ENCODE measurements around the gene MAP3K14. TPM values are rescaled to one million over a fixed set of nuclear protein-coding genes. Genes with fewer than 3 reads are reported as not detected.
A peak's percentile ranks its signal among the peaks of the same experiment; 100 is the strongest.

MAP3K14 gene
- total RNA-seq, 1 experiment from 2014 or later: 3.0 TPM

GRCh38 chr17:45298546-45299285 lies 18.1 kb downstream of the MAP3K14 start:
- DNase-seq (ENCODE audit: low spot score): no peak
- H3K27ac ChIP-seq (ENCODE audit: low read depth, low read length, poor library complexity, severe bottlenecking): no peak overlapping the region
- H3K9me3 ChIP-seq (ENCODE audit: low read depth, low read length, poor library complexity, severe bottlenecking): no peaks in the 10 kb centered on the region
- H3K4me1 ChIP-seq (ENCODE audit: insufficient read depth, low read length, poor library complexity, severe bottlenecking): peaks cover 3% of the 10 kb centered on the region
- CTCF ChIA-PET: no interaction called here
- TF ChIP-seq CTCF (conservative IDR thresholded peaks at IDR 0.05; ENCODE audit: low read depth, low read length) (no peak), EZH2 (IDR thresholded peaks at IDR 0.05; ENCODE audit: borderline replicate concordance, low read depth, low read length, poor library complexity, severe bottlenecking) (no peak)
- no peak overlapping the region for H3K4me3 ChIP-seq (ENCODE audit: low read depth, low read length, poor library complexity, severe bottlenecking)
- no peaks in the 10 kb centered on the region for H3K36me3 ChIP-seq (ENCODE audit: insufficient read depth, low read length, poor library complexity, severe bottlenecking)
- POLR2A ChIA-PET (ENCODE audit: low non-redundant PET): no interaction called here
- intact Hi-C loops (cut with micrococcal nuclease; ENCODE audit: unreplicated experiment): no loop called here
- H3K27me3 ChIP-seq (replicated peaks; ENCODE audit: insufficient read depth, low read depth, low read length, poor library complexity): no peaks in the 10 kb centered on the region
- no TSS peak for BruUV-seq (replicated peaks)

- peaks cover 8% of the 10 kb centered on the region for H3K4me1 ChIP-seq (ENCODE audit: insufficient read depth, low read length, poor library complexity, severe bottlenecking)
- H3K4me3 ChIP-seq (ENCODE audit: low read depth, low read length, poor library complexity, severe bottlenecking): no peak overlapping the region
- TF ChIP-seq CTCF (conservative IDR thresholded peaks at IDR 0.05; ENCODE audit: low read depth, low read length) (no peak), EZH2 (IDR thresholded peaks at IDR 0.05; ENCODE audit: borderline replicate concordance, low read depth, low read length, poor library complexity, severe bottlenecking) (no peak)
- ChIA-PET POLR2A (ENCODE audit: low non-redundant PET) (no interaction called here), CTCF (no interaction called here)
- H3K27me3 ChIP-seq (replicated peaks; ENCODE audit: insufficient read depth, low read depth, low read length, poor library complexity): no peaks in the 10 kb centered on the region
- no peaks in the 10 kb centered on the region for H3K9me3 ChIP-seq (ENCODE audit: low read depth, low read length, poor library complexity, severe bottlenecking)
- BruUV-seq (replicated peaks): no TSS peak
- no peak overlapping the region for H3K27ac ChIP-seq (ENCODE audit: low read depth, low read length, poor library complexity, severe bottlenecking)
- intact Hi-C loops (cut with micrococcal nuclease; ENCODE audit: unreplicated experiment): no loop called here
- DNase-seq (ENCODE audit: low spot score): no peak
- H3K36me3 ChIP-seq (ENCODE audit: insufficient read depth, low read length, poor library complexity, severe bottlenecking): no peaks in the 10 kb centered on the region
Measured at GRCh38 chr17:45296833-45297124, 20.0 kb downstream of the MAP3K14 start.

- ChIA-PET CTCF (no interaction called here), POLR2A (ENCODE audit: low non-redundant PET) (no interaction called here)
- TF ChIP-seq EZH2 (IDR thresholded peaks at IDR 0.05; ENCODE audit: borderline replicate concordance, low read depth, low read length, poor library complexity, severe bottlenecking): no peak
- TF ChIP-seq CTCF (conservative IDR thresholded peaks at IDR 0.05; ENCODE audit: low read depth, low read length): no peak
- intact Hi-C loops (cut with micrococcal nuclease; ENCODE audit: unreplicated experiment): no loop called here
- H3K4me3 ChIP-seq (ENCODE audit: low read depth, low read length, poor library complexity, severe bottlenecking): no peak overlapping the region
- H3K27ac ChIP-seq (ENCODE audit: low read depth, low read length, poor library complexity, severe bottlenecking): no peak overlapping the region
- peaks cover 8% of the 10 kb centered on the region for H3K4me1 ChIP-seq (ENCODE audit: insufficient read depth, low read length, poor library complexity, severe bottlenecking)
- DNase-seq (ENCODE audit: low spot score): peak; percentile 12
- H3K27me3 ChIP-seq (replicated peaks; ENCODE audit: insufficient read depth, low read depth, low read length, poor library complexity): no peaks in the 10 kb centered on the region
- H3K36me3 ChIP-seq (ENCODE audit: insufficient read depth, low read length, poor library complexity, severe bottlenecking): no peaks in the 10 kb centered on the region
- BruUV-seq (replicated peaks): no TSS peak
- no peaks in the 10 kb centered on the region for H3K9me3 ChIP-seq (ENCODE audit: low read depth, low read length, poor library complexity, severe bottlenecking)
Measured at GRCh38 chr17:45296003-45296832, 20.6 kb downstream of the MAP3K14 start.

Measured in A673 (cell line).